ENCODE results near the gene SVIL. TPM values are rescaled to one million over a fixed set of nuclear protein-coding genes. Genes with fewer than 3 reads are reported as not detected.
A peak's percentile ranks its signal among the peaks of the same experiment; 100 is the strongest.
"Not testable (repeated sequence)": the region's sequence is repeated elsewhere in the genome, so short reads cannot be mapped to it uniquely, and the experiment has no call there.

SVIL gene
- total RNA-seq, 1 donor from 2014 or later = 209 TPM

- no peak for DNase-seq (ENCODE audit: low spot score)
Measured at GRCh38 chr10:29649561-29650551, 15.1 kb upstream of the SVIL start.

- DNase-seq (ENCODE audit: low spot score) = no peak
Measured at GRCh38 chr10:29648983-29649268, 14.2 kb upstream of the SVIL start.

DNA sequence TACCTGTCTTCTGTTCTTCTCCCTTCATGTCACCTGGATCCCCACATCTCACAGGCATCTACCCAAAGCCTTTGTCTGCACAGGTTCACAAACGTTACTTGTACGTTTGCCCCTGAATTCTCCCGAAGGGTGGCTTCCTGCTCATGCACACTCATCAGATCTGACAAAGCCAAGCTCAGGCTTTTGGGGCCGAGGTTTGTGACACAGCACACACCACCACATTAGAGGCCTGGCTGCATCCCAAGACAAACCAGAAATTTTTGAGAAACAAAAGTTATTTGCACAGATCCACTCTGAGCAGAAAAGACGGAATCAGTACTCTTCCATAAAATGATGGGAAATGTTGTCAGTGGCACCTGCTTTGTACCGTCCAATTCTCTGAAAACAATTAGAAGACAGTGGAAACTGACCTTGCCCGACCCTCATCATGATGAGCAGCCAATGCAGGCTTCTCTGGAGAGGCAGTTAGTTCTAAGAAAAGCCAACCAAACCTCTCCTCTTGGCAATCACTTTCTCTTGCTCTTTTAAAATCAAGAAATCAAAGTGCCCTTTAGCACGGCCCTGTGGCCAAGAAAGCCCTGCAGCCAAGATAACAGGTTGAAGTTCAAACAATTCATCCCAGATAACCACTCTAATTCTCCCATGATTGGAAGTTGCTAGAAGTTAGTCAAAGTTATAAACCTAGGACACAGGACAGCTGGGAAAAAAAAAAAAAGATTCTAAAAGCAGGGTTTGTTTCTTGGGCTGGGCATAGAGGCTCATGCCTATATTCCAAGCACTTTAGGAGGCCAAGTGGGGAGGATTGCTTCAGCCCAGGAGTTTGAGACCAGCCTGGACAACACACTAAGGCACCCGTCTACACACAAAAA, 13.6 kb upstream of the SVIL start:
- DNase-seq (ENCODE audit: low spot score) = no peak

- no peak for DNase-seq (ENCODE audit: low spot score)
Measured at GRCh38 chr10:29647478-29647877, 12.7 kb upstream of the SVIL start.

DNA sequence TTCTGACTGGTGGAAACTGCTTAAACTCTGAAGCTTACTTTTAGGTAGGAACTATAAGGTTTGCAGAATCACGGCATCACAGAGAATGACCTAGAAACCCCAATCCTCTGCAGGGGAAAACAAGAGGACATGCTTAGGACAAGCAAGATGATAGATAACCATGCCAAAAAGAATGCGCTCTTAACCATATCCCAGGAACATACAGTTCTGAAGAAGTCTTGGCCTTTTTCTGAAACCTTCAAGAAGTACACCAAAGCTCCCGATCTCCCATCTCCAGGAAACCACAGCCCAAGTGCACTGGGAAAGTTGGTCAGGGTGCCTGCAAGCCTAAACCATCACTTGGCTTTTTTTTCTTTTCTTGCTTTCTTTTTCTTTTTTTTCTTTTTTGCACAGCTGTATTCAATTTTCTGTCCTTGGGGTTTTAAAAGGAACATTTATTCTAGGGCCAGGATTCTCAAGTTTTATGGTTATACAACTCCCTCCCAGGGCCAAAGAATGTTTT, 12.2 kb upstream of the SVIL start:
- DNase-seq (ENCODE audit: low spot score) = no peak

- no peak for DNase-seq (ENCODE audit: low spot score)
Measured at GRCh38 chr10:29646238-29646902, 11.6 kb upstream of the SVIL start.

DNA sequence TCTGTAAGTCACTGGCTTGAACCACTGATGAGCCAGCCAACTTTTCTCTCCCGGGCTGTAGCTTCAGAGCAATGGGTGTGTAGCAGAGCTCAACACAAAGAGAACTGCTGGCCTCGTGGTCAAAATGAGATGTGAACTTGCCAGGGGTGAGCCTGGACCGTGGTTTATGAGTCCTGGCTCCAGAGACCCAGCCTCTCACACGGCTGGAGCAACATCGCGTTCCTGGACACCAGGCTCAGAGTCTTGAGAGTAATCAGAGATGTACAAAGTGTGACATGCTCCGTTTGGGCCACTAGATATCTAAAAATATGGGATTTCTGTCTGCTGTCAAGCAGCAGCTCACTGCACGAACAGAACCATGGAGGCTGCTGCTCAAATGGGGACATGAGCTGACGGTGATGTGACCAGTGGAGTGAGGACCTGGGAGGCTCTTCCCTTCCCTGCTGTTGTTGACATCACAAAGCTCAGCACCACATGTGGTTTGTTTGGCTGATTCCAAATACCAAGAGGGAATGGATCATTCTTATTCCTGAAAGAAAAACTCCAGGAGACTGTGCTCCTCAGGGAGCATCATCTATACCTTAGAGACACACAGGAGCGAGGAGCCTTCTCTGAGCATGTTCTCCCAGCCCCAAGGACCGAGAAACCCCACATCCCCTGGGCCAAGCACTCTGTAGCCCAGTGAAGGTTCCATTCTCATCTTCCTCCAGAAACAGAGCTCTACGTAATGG, 9.2 kb upstream of the SVIL start:
- no peak for DNase-seq (ENCODE audit: low spot score)

GRCh38 chr10:29642990-29643389, 8.2 kb upstream of the SVIL start:
- DNase-seq (ENCODE audit: low spot score) = no peak

DNA sequence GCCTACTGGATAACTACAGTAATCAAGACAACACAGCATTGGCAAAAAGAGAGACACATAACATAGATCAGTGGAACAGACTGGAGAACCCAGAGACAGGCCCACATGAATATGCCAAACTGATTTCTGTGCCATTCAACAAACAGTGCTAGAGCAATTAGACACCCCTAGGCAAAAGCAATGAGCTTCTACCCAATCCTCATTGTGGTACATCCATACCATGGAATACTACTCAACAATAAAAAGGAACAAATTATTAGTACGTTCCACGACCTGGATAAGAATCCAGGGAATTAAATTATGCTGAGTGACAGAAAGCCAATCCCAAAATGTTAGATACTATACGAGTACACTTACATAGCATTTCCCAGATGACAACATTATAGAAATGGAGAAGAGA, 2.8 kb upstream of the SVIL start:
- no peak for DNase-seq (ENCODE audit: low spot score)

- DNase-seq (ENCODE audit: low spot score) = no peak
Measured at GRCh38 chr10:29636178-29636577, 1.4 kb upstream of the SVIL start.

DNA sequence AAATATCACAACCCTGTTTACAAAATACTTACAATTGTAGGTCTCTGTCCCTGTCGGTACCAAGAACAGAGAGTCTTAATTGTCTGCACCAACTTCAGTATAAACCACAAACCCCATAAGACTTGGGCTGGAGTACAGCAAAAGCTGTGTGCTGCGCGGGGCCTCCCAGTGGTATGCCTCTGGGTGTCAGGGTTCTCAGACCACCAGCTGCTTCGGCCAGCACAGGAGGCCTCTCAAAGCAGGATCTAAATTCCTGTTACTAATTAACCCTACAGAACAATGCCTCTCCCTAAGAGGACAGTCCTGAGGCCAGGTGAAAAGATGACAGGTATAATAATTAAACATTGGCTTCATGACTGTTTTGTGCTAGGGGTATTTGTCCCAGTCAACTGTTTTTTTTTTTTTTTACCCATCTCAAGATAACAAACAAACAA, 957 bp upstream of the SVIL start:
- no peak for DNase-seq (ENCODE audit: low spot score)

DNA sequence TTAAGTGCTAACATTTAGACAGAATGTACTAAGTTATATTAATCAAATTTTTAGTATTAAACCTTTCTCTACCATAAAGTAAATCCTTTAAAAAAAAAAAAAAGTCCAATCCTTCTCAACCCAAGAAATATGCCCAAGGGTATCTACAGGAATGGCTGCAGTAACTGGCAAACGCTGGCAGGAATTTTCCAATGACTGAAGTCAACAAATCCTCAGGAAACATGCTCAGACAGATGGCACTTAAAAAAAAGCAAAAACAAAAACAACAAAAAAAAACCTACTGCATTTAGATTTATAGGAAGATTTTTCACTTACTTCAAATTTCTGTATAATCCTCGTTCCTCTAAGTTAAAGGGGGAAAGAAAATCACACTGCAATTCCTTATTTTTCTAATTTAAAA, 666 bp downstream of the SVIL start:
- no peak for DNase-seq (ENCODE audit: low spot score)

DNA sequence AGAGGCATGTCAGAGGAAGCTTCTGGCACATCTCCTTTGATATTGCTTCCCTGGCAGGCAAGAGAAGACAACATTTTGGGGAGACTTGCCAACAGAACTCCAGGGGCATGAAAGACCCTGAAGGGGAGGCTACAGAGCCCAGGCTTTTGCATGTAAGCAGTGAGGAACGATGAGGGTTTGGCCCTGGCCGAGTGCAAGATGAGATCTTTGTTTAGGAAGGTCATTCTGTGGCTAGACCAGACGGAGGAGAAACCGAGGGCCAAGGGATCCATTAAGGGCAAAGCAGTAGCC, 3.8 kb downstream of the SVIL start:
- no peak for DNase-seq (ENCODE audit: low spot score)

GRCh38 chr10:29630205-29631048, 4.3 kb downstream of the SVIL start:
- DNase-seq (ENCODE audit: low spot score) = no peak

- no peak for DNase-seq (ENCODE audit: low spot score)
Measured at GRCh38 chr10:29628912-29629526, 5.8 kb downstream of the SVIL start.

- no peak for DNase-seq (ENCODE audit: low spot score)
Measured at GRCh38 chr10:29628311-29628710, 6.5 kb downstream of the SVIL start.

DNA sequence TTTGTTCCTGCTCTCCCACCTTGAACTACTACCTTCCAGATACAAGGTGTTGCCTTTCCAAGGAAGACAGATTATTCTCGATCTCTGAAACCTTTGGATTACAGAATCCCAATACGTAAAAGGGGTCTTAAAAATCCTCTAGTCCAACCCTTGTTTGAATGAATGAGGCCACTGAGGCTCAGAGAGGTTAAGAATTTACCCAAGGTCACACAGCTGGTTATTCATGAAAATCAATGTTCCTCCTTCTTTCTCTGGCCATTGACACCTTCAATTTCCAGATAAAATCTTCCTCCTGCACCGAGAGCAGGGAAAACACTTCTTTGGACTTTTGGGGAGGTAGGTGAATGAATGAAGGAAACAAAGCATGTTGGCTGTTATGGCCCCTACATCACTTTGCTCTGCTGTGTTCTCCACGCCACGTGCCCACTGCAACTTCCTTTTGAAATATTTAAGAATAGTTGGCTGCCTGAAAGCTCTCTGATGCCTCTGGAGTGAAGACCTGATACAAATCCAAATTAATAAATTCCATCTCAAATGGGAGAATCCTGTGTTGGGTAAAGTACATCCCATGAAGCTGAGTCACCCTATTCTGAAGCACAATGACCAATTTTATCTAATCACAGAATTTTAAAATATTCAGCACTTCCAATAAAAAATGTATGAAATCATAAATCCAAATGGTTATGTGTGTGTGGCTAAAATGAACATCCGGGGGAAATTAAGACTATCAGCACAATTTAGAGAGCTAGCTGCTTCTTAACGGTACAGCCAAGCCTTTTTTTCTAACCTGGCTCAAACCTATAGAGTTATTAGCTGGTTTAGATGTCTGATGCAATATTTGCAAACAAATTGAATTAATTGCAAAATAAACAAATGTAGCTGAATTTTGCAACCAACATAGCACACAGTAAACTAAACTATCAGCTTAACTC, 7.3 kb downstream of the SVIL start:
- peak; percentile 17 for DNase-seq (ENCODE audit: low spot score)

GRCh38 chr10:29624357-29624756, 10.4 kb downstream of the SVIL start:
- not testable (repeated sequence) for DNase-seq (ENCODE audit: low spot score)

DNA sequence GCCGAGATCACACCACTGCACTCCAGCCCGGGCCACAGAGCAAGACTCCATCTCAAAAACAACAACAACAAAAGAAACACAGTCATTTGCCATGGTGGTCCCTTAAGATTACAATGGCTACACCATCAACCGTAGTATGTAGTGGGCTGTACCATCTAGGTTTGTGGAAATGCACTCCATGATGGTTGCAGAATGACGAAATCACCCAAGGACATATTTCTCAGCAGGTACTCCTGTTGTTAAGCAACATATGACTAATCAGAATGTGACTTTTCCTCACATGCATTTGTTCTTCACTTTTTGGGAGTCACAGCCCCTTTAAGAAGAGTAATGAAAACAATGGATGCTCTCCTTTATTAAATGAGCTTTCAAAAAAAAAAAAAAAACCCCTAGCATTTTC, 11.0 kb downstream of the SVIL start:
- DNase-seq (ENCODE audit: low spot score) = no peak
